NCI-H524 treated with DMSO at 0.1 percent for 48 hours (cell line): Measurements from ENCODE around the gene EBF4.

Source experiments
- DNase-seq: peaks from one replicate; lab custom pipeline; 2025; lab: John Stamatoyannopoulos, UW

EBF4 gene

GRCh38 chr20:2700913-2701620, 8.5 kb downstream of the EBF4 start:
- no peak for DNase-seq

GRCh38 chr20:2701671-2702081, 9.1 kb downstream of the EBF4 start:
- no peak for DNase-seq

GRCh38 chr20:2703716-2704475, 11.3 kb downstream of the EBF4 start:
- DNase-seq: no peak

GRCh38 chr20:2705931-2706645, 13.5 kb downstream of the EBF4 start:
- DNase-seq: no peak

GRCh38 chr20:2706688-2707352, 14.2 kb downstream of the EBF4 start:
- no peak for DNase-seq

- no peak for DNase-seq
These were observed 14.9 kb downstream of the EBF4 start for GRCh38 chr20:2707353-2708072.

- DNase-seq: no peak
These were observed 15.5 kb downstream of the EBF4 start for GRCh38 chr20:2708073-2708415.

GRCh38 chr20:2708665-2709064, 16.1 kb downstream of the EBF4 start:
- DNase-seq: no peak

- no peak for DNase-seq
These were observed 16.8 kb downstream of the EBF4 start for GRCh38 chr20:2709205-2709981.

- DNase-seq: no peak
These were observed 20.7 kb downstream of the EBF4 start for GRCh38 chr20:2713285-2713684.

GRCh38 chr20:2729251-2729713, 36.7 kb downstream of the EBF4 start:
- no peak for DNase-seq

GRCh38 chr20:2729791-2730190, 37.2 kb downstream of the EBF4 start:
- DNase-seq: no peak

- no peak for DNase-seq
These were observed 42.3 kb downstream of the EBF4 start for GRCh38 chr20:2734899-2735298.

GRCh38 chr20:2736441-2736840, 43.9 kb downstream of the EBF4 start:
- no peak for DNase-seq

GRCh38 chr20:2738331-2739041, 45.9 kb downstream of the EBF4 start:
- no peak for DNase-seq

- no peak for DNase-seq
These were observed 46.4 kb downstream of the EBF4 start for GRCh38 chr20:2739042-2739398.

GRCh38 chr20:2740702-2741101, 48.1 kb downstream of the EBF4 start:
- peak; percentile 16 for DNase-seq

GRCh38 chr20:2741463-2741862, 48.9 kb downstream of the EBF4 start:
- DNase-seq: no peak

GRCh38 chr20:2741881-2742280, 49.3 kb downstream of the EBF4 start:
- no peak for DNase-seq

GRCh38 chr20:2742431-2742830, 49.9 kb downstream of the EBF4 start:
- DNase-seq: no peak
